Raji (cell line): Measurements from ENCODE around the gene TMEM50B.

ENCODE experiments used
- POLR2A ChIP-seq: IDR thresholded peaks from 2 replicates; pipeline ENCODE4 v1.6.1; 2011; ENCODE audit warnings: low read depth, low read length, control low read depth; ENCODE audit not compliant: insufficient read depth

TMEM50B gene

DNA sequence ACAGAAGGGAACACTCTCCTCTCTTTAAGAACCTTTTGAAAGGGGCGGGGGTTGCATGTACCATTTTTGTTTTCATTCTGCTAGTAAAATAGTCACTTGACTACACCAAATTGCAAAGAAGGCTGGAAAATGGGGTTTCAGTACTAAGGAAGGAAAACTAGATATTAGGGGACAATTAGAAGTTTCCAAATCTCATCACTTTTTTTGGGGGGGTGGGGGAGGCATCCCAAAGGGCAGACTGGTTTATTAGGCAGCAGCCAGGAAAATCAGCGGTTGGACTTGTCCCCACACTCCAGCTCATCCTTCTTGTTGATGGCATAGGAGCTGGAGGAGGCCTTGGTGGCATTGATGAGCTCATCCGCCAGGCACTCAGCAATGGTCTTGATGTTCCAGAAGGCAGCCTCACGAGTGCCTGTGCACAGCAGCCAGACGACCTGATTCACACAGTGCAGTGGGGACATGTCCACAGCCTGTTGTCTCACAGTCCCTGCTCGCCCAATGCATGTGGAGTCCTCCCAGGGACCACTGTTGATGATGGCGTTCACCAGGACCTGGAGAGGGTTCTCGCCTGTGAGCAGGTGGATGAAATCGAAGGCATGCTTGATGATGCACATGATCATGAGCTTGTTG lies 1.7 kb upstream of the TMEM50B start:
- TF ChIP-seq POLR2A, result no peak

DNA sequence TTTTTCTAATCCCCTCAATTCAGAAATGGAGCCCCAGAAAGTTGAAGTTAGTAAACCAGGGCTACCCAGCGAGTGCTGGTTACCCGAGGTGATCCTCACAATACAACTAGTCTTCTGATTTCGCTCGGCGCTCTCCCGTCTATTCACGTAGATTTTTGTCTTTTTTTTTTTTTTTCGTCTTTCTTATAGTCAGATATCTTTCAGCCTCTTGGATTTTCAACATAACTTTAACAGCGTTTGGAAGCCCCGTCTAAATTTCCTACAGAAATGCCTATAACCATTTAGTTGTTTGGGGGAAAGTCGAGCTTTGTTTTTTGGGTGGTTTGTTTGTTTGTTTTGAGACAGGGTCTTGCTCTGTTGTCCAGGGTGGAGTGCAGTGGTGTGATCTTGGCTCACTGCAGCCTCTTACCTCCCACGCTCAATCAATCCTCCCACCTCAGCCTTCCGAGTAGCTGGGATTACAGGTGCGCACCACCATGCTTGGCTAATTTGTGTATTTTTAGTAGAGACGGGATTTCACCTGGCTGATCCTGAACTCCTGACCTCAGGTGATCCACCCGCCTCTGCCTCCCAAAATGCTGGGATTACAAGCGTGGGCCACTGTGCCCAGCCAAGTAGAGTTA lies 818 bp upstream of the TMEM50B start:
- TF ChIP-seq POLR2A, result no peak

- no peak for TF ChIP-seq POLR2A
Observed at GRCh38 chr21:33478935-33479678, 667 bp downstream of the TMEM50B start.

GRCh38 chr21:33478182-33478581 lies 1.6 kb downstream of the TMEM50B start:
- TF ChIP-seq POLR2A, result no peak

GRCh38 chr21:33477066-33477465 lies 2.7 kb downstream of the TMEM50B start:
- TF ChIP-seq POLR2A, result no peak

GRCh38 chr21:33473344-33473743 lies 6.4 kb downstream of the TMEM50B start:
- no peak for TF ChIP-seq POLR2A

DNA sequence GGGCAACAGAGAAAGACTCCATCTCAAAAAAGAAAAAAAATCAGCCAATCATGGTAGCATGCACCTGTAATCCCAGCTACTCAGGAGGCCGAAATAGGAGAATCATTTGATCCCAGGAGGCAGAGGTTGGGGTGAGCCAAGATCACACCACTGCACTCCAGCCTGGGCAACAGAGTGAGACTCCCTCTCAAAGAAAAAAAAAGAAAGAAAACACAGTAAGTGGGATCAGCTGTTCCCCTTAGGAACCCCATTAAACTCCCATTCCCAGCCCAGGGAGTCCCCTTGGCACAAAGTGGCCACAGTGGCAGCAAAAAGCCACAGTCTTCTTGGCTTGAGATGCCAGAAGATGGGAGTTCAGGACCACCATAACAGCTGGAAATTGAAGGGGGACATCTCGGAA lies 9.1 kb downstream of the TMEM50B start:
- TF ChIP-seq POLR2A, result no peak

GRCh38 chr21:33461538-33462250 lies 18.1 kb downstream of the TMEM50B start:
- no peak for TF ChIP-seq POLR2A

GRCh38 chr21:33458861-33459260 lies 20.9 kb downstream of the TMEM50B start:
- TF ChIP-seq POLR2A, result no peak

GRCh38 chr21:33455686-33456446 lies 23.9 kb downstream of the TMEM50B start:
- TF ChIP-seq POLR2A, result no peak

DNA sequence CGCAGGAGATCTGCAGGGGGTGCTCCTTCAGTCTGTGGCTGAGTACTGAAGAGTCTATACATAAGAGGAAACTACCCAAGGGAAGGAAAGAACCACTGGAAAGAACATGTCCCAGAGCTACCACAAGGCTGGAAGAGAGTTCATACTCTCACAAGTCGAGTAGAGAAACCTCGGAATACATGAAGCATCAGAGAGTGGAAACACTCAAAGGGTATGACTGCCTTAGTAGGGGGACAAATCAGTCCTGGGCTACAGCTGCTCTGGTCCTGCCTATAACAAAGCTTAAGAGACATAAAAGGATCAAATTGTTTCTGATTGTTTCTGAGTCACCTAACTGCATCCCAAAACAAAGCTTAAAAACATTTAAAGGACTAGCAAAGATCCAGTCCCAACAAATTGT lies 27.4 kb downstream of the TMEM50B start:
- TF ChIP-seq POLR2A, result no peak

DNA sequence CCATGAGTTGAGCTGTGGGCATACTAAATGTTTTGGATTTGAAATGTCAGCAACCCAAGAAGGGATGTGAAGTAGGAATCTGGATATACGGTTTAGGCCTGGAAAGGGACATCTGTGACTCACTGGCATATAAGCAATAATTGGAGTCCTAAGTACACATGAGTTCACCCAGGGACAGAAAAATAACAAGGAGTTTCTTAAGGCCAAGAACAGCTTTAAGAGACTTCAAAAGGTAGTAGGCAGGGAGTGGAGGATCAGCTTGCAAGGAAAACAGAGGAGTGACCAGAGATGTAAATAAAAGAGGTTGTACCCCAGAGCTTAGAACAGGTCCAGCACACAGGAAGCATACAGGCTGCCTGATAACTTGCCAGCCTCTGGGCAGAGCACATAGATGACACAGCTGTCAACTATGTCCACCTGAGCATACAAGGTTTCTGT lies 28.1 kb downstream of the TMEM50B start:
- no peak for TF ChIP-seq POLR2A

DNA sequence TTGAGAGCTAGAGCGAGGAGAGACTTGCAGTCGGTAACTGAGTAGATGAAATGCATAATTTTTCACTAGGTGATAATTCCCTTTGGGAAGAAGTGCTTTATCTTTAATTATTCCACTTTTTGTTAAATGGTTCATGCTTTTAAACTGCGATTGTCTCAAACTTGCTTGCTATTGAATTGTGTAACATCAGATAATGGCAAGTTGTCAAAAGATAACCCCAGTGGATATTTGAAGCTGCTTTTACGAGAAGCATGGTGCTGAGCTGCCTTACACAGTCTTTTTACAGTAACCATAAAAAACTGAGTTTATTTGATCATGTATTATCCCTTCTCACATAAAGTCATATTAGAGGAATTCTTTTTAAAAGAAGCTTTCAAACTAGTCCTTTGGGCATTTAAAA lies 30.2 kb downstream of the TMEM50B start:
- no peak for TF ChIP-seq POLR2A

- no peak for TF ChIP-seq POLR2A
Observed at GRCh38 chr21:33444499-33444898, 35.3 kb downstream of the TMEM50B start.

DNA sequence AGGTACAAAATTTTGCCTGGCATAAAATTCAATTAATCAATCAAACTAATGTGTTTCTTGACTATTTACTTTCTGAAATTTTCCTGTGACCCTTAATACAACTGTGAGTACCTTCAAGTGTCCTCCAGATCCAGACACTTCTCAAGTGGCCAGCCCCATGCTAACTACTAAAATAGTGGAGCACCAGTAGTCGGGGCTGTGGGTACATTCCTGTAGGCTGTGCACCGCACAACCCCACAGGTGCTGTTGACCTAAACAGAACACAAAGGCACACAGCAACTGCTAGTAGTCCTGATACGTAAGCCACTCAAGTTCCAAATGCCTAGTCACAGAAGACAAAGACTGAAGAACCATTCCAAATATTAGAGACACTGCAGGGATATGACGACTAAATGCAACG lies 36.6 kb downstream of the TMEM50B start:
- TF ChIP-seq POLR2A, result no peak
